GM12864 (cell line): ENCODE results near the gene ST3GAL3.

Source experiments
- DNase-seq: peaks from one replicate; pipeline ENCODE4 v3.0.0-alpha.2; 2011; ENCODE audit warnings: low read depth
- H3K4me3 ChIP-seq: 2 replicates; pipeline ENCODE4 v1.5.1; 2011; ENCODE audit warnings: mild to moderate bottlenecking, low read depth, low read length, control low read depth
- TF ChIP-seq, protein P1 (sequence below): IDR thresholded peaks from 2 replicates; pipeline ENCODE4 v1.5.1; 2011; ENCODE audit warnings: low read depth, mild to moderate bottlenecking, moderate library complexity, low read length, control low read depth, inconsistent platforms; ENCODE audit errors: missing control alignments

ST3GAL3 gene

DNA sequence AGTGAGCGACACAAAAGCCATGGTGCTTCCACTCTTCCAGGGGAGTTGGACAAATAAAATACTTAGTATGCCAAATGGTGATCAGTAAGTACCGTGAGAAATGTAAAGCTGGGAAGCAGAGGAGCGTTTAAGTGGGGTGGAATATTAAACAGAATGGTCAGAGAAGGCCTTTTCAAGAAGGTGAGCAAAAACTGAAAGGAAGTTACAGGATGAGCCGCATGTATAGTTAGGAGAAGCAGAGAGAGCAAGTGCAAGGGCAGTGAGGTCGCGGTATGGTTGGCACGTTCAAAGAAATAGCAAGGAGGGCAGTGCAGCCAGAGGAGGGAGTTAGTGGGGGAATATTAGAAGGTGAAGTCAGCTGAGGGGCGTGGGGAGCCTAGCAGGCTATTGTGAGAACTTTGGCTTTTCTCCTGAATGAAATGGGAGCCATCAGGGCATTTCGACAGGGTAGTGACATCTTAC is 266.7 kb downstream of the ST3GAL3 start:
- TF ChIP-seq, protein P1, sequence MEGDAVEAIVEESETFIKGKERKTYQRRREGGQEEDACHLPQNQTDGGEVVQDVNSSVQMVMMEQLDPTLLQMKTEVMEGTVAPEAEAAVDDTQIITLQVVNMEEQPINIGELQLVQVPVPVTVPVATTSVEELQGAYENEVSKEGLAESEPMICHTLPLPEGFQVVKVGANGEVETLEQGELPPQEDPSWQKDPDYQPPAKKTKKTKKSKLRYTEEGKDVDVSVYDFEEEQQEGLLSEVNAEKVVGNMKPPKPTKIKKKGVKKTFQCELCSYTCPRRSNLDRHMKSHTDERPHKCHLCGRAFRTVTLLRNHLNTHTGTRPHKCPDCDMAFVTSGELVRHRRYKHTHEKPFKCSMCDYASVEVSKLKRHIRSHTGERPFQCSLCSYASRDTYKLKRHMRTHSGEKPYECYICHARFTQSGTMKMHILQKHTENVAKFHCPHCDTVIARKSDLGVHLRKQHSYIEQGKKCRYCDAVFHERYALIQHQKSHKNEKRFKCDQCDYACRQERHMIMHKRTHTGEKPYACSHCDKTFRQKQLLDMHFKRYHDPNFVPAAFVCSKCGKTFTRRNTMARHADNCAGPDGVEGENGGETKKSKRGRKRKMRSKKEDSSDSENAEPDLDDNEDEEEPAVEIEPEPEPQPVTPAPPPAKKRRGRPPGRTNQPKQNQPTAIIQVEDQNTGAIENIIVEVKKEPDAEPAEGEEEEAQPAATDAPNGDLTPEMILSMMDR = no peak
- no peak for DNase-seq
- peak overlapping the region; percentile 77 for H3K4me3 ChIP-seq

DNA sequence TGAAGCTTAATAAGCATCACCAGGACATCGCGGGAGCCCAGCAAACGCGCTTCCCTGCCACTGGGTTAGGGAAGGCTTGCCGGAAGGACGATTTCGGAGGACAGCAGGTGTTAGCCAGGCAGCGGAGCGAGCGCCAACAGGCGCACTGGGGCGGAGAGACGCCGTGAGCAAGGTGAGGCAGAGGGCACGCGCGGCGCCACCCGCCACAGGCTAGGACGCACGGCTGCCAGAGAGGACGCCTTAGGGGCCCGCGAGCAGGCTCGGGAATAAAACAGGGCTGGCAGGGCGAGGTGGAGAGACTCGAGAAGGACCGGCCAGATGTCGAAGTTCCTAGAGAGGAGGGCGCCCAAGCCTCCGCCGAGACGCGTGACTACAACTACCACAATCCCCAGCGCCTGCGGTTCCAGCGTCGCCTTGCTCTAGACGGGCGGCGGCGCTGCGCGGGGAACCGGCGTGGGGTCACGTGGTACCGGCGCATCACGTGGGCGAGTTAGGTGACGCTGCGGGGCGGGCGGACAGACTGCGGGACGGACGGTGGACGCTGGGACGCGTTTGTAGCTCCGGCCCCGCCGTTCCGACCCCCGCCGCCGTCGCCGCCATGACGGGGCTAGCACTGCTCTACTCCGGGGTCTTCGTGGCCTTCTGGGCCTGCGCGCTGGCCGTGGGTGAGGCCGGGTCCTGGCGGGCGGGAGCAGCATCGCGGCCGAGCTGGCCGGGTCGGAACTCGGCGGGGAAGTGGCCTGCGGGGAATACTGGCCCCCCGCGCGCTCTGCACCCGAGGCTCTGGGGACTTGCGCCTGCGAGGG is 267.3 kb downstream of the ST3GAL3 start, which contains the start of gene ATP6V0B:
ATP6V0B (plus strand) TSS at position 518 of the 806 bp plus-strand sequence; CDS start at position 599, 81 bp downstream.
- TF ChIP-seq, protein P1 = peak; percentile 7
- peak; percentile 67 for DNase-seq

GRCh38 chr1:43975249-43975961 is 268.1 kb downstream of the ST3GAL3 start:
- DNase-seq = no peak
- peak overlapping the region; percentile 77 for H3K4me3 ChIP-seq
- TF ChIP-seq, protein P1 = no peak

More for the DNA sequence above, 267.3 kb downstream of the ST3GAL3 start, which contains the start of gene ATP6V0B:
- peak within 1 kb of the TSS; percentile 77 for H3K4me3 ChIP-seq

- H3K4me3 ChIP-seq = peak overlapping the region; percentile 77
- TF ChIP-seq, protein P1 = no peak
- DNase-seq = no peak
Observed at GRCh38 chr1:43976045-43976444, 268.7 kb downstream of the ST3GAL3 start.

DNA sequence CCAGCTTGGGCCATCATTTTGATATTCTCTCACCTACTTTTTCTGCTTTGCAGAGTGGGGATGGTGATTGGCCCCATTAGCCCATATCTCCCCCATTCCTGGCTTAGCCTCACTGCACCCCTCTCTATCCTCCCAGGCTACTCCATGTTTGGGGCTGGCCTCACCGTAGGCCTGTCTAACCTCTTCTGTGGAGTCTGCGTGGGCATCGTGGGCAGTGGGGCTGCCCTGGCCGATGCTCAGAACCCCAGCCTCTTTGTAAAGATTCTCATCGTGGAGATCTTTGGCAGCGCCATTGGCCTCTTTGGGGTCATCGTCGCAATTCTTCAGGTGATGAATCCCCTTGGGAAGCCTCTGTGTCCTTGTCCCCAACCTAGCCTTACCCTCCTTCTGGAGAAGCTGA is 269.6 kb downstream of the ST3GAL3 start:
- no peak for DNase-seq
- TF ChIP-seq, protein P1 = no peak
- H3K4me3 ChIP-seq = no peak overlapping the region

- TF ChIP-seq, protein P1 = no peak
- DNase-seq = no peak
- H3K4me3 ChIP-seq = peak overlapping the region; percentile 56; the same call in 1 of the 2 replicates
Observed at GRCh38 chr1:43977376-43978263, 270.3 kb downstream of the ST3GAL3 start.
